GM23338 (cell line): Measurements from ENCODE around the gene NPB. TPM values are rescaled to one million over a fixed set of nuclear protein-coding genes. Genes with fewer than 3 reads are reported as not detected.

Experiments
- ATAC-seq: fragments of 200-7000 bp; cut with Tn5 transposase; 3 replicates; pipeline ENCODE4 v1.9.1; 2020
- DNase-seq: peaks from one replicate; pipeline ENCODE4 v3.0.0-alpha.2; 2015; ENCODE audit warnings: low spot score
- H2AFZ ChIP-seq: fragments of 200-600 bp; sonication (generic); 2 replicates; pipeline ENCODE4 v1.8.0; 2016; ENCODE audit warnings: antibody characterized with exemption, mild to moderate bottlenecking, moderate library complexity
- H3F3A ChIP-seq: fragments of 200-600 bp; sonication (generic); replicated peaks from 2 replicates; pipeline ENCODE4 v1.8.0; 2017; ENCODE audit warnings: antibody characterized with exemption, mixed run types, low read depth
- H3K27ac ChIP-seq: fragments of 200-600 bp; sonication (generic); 2 replicates; pipeline ENCODE4 v1.6.1; 2016; ENCODE audit warnings: low read depth
- H3K27me3 ChIP-seq: fragments of 200-600 bp; sonication (generic); 2 replicates; pipeline ENCODE4 v1.8.0; 2016; ENCODE audit warnings: mild to moderate bottlenecking, mixed run types, moderate library complexity; ENCODE audit not compliant: insufficient read depth
- H3K36me3 ChIP-seq: fragments of 200-600 bp; sonication (generic); 2 replicates; pipeline ENCODE4 v1.8.0; 2016; ENCODE audit warnings: mild to moderate bottlenecking; ENCODE audit not compliant: insufficient read depth
- H3K4me1 ChIP-seq: fragments of 200-600 bp; sonication (generic); 2 replicates; pipeline ENCODE4 v1.8.0; 2016; ENCODE audit warnings: mild to moderate bottlenecking, moderate library complexity; ENCODE audit not compliant: insufficient read depth
- H3K4me2 ChIP-seq: fragments of 200-600 bp; sonication (generic); 2 replicates; pipeline ENCODE4 v1.7.1; 2017; ENCODE audit warnings: mixed run types
- H3K4me3 ChIP-seq: fragments of 200-600 bp; sonication (generic); 2 replicates; pipeline ENCODE4 v1.6.1; 2016; ENCODE audit warnings: mixed run types
- H3K79me2 ChIP-seq: fragments of 200-600 bp; sonication (generic); replicated peaks from 2 replicates; pipeline ENCODE4 v1.8.0; 2017; ENCODE audit warnings: mild to moderate bottlenecking; ENCODE audit not compliant: insufficient read depth
- H3K9me2 ChIP-seq: fragments of 200-600 bp; sonication (generic); 2 replicates; pipeline ENCODE4 v1.8.0; 2017; ENCODE audit not compliant: insufficient read depth
- H4K20me1 ChIP-seq: fragments of 200-600 bp; sonication (generic); replicated peaks from 2 replicates; pipeline ENCODE4 v1.8.0; 2017; ENCODE audit warnings: mild to moderate bottlenecking; ENCODE audit not compliant: insufficient read depth
- H3K27ac Mint-ChIP-seq: 2 replicates; pipeline ENCODE4 v1.8.0; 2020; ENCODE audit warnings: inconsistent platforms, mild to moderate bottlenecking, moderate library complexity, mixed read lengths
- H3K27me3 Mint-ChIP-seq: 3 replicates; pipeline ENCODE4 v1.8.0; 2022; ENCODE audit warnings: low read depth, mild to moderate bottlenecking, moderate library complexity, mixed read lengths, inconsistent platforms; ENCODE audit not compliant: insufficient read depth, poor library complexity
- H3K36me3 Mint-ChIP-seq: 3 replicates; pipeline ENCODE4 v1.8.0; 2021; ENCODE audit warnings: low read depth, mild to moderate bottlenecking, inconsistent platforms, moderate library complexity, mixed read lengths
- H3K4me1 Mint-ChIP-seq: 3 replicates; pipeline ENCODE4 v1.8.0; 2020; ENCODE audit warnings: mild to moderate bottlenecking, inconsistent platforms, mixed read lengths
- H3K4me3 Mint-ChIP-seq: 3 replicates; pipeline ENCODE4 v1.8.0; 2021; ENCODE audit warnings: moderate library complexity, mild to moderate bottlenecking, inconsistent platforms, mixed read lengths
- H3K9me3 Mint-ChIP-seq: 3 replicates; pipeline ENCODE4 v1.8.0; 2020; ENCODE audit warnings: moderate library complexity, mild to moderate bottlenecking, inconsistent platforms, mixed read lengths
- CTCF ChIP-seq, 2 experiments: fragments of 200-600 bp in 1 of 2; sonication (generic) in 1 of 2; conservative IDR thresholded peaks; 2 replicates each; pipeline versions ENCODE4 v1.5.1 to v1.6.1; 2016 to 2017; ENCODE audit warnings: antibody characterized with exemption in 2 of 2, low read depth in 2 of 2, mild to moderate bottlenecking in 2 of 2, moderate library complexity in 1 of 2
- EZH2 ChIP-seq: fragments of 200-600 bp; sonication (generic); IDR thresholded peaks from one replicate; pipeline ENCODE4 v1.8.0; 2017; ENCODE audit warnings: antibody characterized with exemption, mild to moderate bottlenecking, low read depth; ENCODE audit not compliant: unreplicated experiment
- EZH2phosphoT487 ChIP-seq: fragments of 200-600 bp; sonication (generic); IDR thresholded peaks from one replicate; pipeline ENCODE4 v1.8.1; 2018; ENCODE audit warnings: antibody characterized with exemption; ENCODE audit not compliant: unreplicated experiment
- JUNB ChIP-seq: IDR thresholded peaks from one replicate; pipeline ENCODE4 v1.6.1; 2016; ENCODE audit warnings: antibody characterized with exemption; ENCODE audit not compliant: unreplicated experiment
- POLR2AphosphoS5 ChIP-seq: IDR thresholded peaks from 2 replicates; pipeline ENCODE4 v1.6.1; 2016; ENCODE audit warnings: antibody characterized with exemption, low read depth
- ZNF114 ChIP-seq: fragments of 250-450 bp; sonication (Bioruptor Pico); IDR thresholded peaks from 2 replicates; pipeline ENCODE4 v1.5.0; 2020; ENCODE audit warnings: mild to moderate bottlenecking, moderate library complexity
- ZNF331 ChIP-seq: fragments of 250-450 bp; sonication (Bioruptor Pico); IDR thresholded peaks from 2 replicates; pipeline ENCODE4 v1.5.0; 2020; ENCODE audit warnings: low read depth, mild to moderate bottlenecking, moderate library complexity
- ZNF462 ChIP-seq: fragments of 250-450 bp; sonication (Bioruptor Pico); IDR thresholded peaks from 2 replicates; pipeline ENCODE4 v1.5.0; 2020; ENCODE audit warnings: mild to moderate bottlenecking, moderate library complexity
- polyA plus RNA-seq: library from polyadenylated mRNA; unstranded; fragments of >200 nt; fragmentation: Nextera tagmentation; extraction: Ambion mirVana; gene quantifications from 2 replicates; pipeline ENCODE4 v1.2.1, GENCODE V29; 2016
- total RNA-seq: library from RNA; depleted of rRNA; stranded (reverse); fragments of >200 nt; shearing (Covaris generic); gene quantifications from 2 replicates; pipeline ENCODE4 v1.2.3, GENCODE V29; 2014

NPB gene
- total and polyA plus RNA-seq, 2 experiments from 2014 or later: 3.6 to 3.8 TPM

GRCh38 chr17:81906476-81907218 is 4.6 kb downstream of the NPB start:
- Mint-ChIP-seq H3K9me3 (no peaks in the 10 kb centered on the region), H3K27me3 (peaks cover 10% of the 10 kb centered on the region), H3K4me1 (peaks cover 3% of the 10 kb centered on the region; the same call in 1 of the 3 replicates), H3K36me3 (no peaks in the 10 kb centered on the region), H3K4me3 (no peak overlapping the region), H3K27ac (no peak overlapping the region)
- ATAC-seq: no peak
- peaks cover 7% of the 10 kb centered on the region for H3K79me2 ChIP-seq
- H3K36me3 ChIP-seq: peaks cover 6% of the 10 kb centered on the region; the same call in 1 of the 2 replicates
- H3K4me2 ChIP-seq: no peak overlapping the region
- no peak overlapping the region for H3K4me3 ChIP-seq
- peaks cover 9% of the 10 kb centered on the region for H4K20me1 ChIP-seq
- H3K4me1 ChIP-seq: peaks cover 6% of the 10 kb centered on the region
- peak; percentile 47 for DNase-seq
- peaks cover 5% of the 10 kb centered on the region; the same call in 1 of the 2 replicates for H3K27me3 ChIP-seq
- no peaks in the 10 kb centered on the region for H3K9me2 ChIP-seq
- TF ChIP-seq CTCF (conservative IDR thresholded peaks at IDR 0.05; ENCODE audit: low read depth in 2 of 2) (peak; percentile 40 to 81), JUNB (no peak)
- H2AFZ ChIP-seq: no peak overlapping the region
- H3F3A ChIP-seq: peaks cover 20% of the 10 kb centered on the region
- no peak overlapping the region for H3K27ac ChIP-seq

GRCh38 chr17:81907219-81908145 is 5.4 kb downstream of the NPB start:
- peaks cover 9% of the 10 kb centered on the region for H4K20me1 ChIP-seq
- DNase-seq (no peak), ATAC-seq (no peak)
- H3K27me3 Mint-ChIP-seq: peaks cover 9% of the 10 kb centered on the region
- H3K4me3 ChIP-seq: no peak overlapping the region
- H3K36me3 ChIP-seq: peaks cover 6% of the 10 kb centered on the region; the same call in 1 of the 2 replicates
- H3K27me3 ChIP-seq: peaks cover 3% of the 10 kb centered on the region; the same call in 1 of the 2 replicates
- peaks cover 27% of the 10 kb centered on the region for H3F3A ChIP-seq
- no peaks in the 10 kb centered on the region for H3K9me3 Mint-ChIP-seq
- H2AFZ ChIP-seq: no peak overlapping the region
- H3K9me2 ChIP-seq: no peaks in the 10 kb centered on the region
- H3K4me2 ChIP-seq: no peak overlapping the region
- no peak overlapping the region for H3K27ac Mint-ChIP-seq
- H3K27ac ChIP-seq: no peak overlapping the region
- H3K36me3 Mint-ChIP-seq: 0 out of 3 replicates have a peak, but pooled peaks cover 3% of the 10 kb centered on the region
- H3K4me1 ChIP-seq: peaks cover 6% of the 10 kb centered on the region
- no peak overlapping the region for H3K4me3 Mint-ChIP-seq
- H3K4me1 Mint-ChIP-seq: peaks cover 3% of the 10 kb centered on the region; the same call in 1 of the 3 replicates
- peaks cover 7% of the 10 kb centered on the region for H3K79me2 ChIP-seq
- TF ChIP-seq EZH2phosphoT487 (no peak), ZNF462 (no peak), ZNF114 (CRISPR knock-in tag) (no peak), ZNF331 (CRISPR knock-in tag) (no peak), EZH2 (no peak), POLR2AphosphoS5 (no peak)
